HG02970 (cell line): ENCODE data around the gene FCF1.

Source experiments
- ATAC-seq: cut with Tn5 transposase; IDR thresholded peaks from one replicate; pipeline ENCODE4 v1.9.1; 2021; ENCODE audit warnings: mild to moderate bottlenecking, moderate library complexity, moderate number of reproducible peaks; ENCODE audit not compliant: unreplicated experiment, low FRiP score

FCF1 gene, protein sequence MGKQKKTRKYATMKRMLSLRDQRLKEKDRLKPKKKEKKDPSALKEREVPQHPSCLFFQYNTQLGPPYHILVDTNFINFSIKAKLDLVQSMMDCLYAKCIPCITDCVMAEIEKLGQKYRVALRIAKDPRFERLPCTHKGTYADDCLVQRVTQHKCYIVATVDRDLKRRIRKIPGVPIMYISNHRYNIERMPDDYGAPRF

DNA sequence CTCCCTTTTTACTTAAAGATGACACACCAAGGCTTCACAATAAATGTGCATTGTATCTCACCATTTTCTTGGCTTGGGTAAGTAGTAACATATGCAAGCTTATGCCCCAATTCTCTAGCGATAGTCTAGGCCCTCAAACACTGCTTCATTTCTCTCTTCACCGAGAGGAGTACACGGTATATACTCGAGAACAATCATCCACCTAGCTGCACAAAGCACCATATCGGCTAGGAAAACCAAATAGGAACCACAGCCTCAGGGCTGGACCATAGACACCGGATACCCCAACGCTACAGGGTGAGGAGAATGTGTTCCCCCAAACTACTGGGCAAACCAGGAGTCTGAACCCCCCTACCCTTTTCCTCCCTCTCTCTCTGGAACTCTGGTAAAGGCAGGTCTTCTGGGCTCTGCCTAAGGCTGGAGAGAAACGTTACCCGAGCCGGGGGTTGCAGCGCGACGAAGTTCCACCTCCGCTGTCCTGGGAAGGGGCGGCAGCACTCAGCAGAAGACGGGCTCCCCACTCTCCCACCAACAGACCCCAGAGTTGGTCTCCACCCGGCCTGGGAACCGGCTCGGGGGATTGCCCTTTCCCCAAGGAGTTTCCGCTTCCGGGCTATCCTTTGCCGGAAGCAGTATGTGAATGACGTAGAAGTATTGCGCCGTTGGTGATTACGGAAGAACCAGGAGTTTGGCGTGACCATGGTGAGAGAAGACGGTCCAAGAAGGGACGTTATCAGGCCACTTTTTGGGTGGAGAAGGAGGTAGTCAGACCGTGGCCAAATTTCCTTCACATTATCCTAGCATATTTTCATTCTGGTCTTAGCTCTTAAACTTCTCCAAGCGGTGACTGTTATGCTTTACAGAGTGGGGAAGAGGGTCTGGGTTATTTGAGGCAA, at the start of gene FCF1, which contains the start of gene AREL1:
Gene FCF1 (plus strand): TSS at position 646 of the 896 bp plus-strand sequence. CDS start 54 bp downstream, at position 700.
Gene AREL1 (minus strand): TSS at position 582 of the 896 bp plus-strand sequence. CDS start 27,465 bp downstream, outside the sequence.
- peak; percentile 97 for ATAC-seq

DNA sequence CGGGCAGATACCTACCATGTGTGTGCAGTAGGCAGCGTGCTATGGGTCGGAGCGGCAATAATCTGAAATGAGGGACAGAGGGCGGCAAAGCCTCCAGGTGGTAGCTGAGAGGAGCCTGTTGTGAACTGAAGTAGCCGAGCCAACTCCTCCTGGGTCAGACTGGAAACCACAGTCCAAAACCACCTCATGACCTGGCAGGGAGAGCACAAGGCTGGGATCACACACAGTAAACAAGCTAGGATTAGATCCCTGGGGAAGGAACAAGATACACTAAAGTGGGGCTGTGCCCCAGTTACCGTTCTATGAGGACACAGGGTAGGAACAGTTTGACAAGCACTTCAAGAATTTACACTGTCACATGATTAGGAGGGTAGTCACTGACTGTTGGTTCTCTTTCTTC, 49.1 kb upstream of the FCF1 start:
- ATAC-seq = no peak

DNA sequence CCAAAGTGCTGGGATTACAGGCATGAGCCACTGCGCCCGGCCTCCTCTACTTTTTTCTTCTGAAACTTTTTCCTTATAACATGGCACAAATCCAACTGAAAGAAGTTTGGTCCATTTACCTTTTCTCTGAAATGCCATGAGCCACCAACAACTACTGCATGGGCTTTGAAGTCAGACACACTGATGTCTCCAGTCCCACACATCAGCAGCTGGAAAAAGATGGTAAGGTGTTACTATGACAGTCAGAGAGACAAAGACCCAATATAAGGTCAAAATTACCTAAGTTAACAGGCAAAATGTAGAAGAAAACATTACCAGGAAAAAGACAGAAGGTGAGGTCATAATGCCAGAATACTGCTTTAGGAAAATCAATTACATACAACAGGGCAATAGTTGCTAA, 48.2 kb upstream of the FCF1 start:
- ATAC-seq = no peak

DNA sequence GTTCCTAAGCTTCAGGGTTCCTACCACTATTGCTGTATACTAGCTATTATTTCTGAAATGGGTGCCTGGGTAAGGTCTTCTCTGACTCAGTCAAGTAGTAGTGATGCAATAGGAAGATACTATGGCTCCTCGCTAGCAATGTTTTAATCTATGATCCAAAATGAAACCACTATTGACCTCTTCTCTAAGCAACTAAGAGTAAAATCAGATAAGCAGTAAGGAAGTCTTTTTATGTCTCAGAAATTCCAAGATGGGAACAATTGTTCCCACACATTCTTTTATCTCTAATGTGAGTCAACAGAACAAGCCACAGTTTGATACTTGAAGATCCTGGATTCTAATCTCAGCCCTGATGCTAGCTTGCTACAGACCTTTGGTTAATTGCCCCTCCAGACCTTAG, 45.2 kb upstream of the FCF1 start:
- ATAC-seq = no peak

DNA sequence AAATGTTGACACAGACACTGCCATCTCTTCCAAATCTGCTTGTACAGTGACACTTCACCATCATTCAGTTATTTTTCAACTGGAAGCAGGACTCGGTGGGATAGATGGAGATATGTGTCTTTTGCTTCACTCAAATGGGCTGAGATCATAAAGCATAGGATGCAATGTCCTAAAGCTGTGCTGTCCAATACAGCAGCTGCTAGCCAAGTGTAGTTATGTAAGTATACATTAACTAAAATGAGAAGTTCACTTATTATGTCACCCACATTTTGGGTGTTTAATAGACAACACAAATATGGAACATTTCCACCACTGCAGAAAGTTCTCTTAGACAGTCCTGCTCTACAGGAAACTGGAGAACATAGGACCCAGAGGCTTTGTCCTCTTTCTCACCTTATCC, 43.7 kb upstream of the FCF1 start:
- no peak for ATAC-seq

DNA sequence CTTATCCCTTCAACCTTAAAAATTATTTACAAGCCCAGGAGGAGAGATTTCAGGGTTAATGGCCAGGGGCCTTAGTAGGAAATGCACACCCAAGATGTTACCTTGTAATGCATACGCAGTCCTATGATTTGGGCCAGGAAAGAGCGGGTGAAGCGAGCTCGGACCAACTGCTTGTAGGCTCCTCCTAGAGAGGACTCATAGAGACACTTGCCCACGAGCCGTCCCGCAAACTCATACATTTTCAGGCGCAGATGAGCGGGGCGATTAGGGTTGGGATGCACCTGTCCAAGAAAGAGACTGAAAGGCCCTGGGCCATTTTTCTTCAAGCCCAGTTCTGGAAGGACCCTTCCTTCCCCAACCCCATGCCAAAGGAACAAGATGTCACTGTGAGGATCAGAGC, 43.1 kb upstream of the FCF1 start:
- no peak for ATAC-seq

DNA sequence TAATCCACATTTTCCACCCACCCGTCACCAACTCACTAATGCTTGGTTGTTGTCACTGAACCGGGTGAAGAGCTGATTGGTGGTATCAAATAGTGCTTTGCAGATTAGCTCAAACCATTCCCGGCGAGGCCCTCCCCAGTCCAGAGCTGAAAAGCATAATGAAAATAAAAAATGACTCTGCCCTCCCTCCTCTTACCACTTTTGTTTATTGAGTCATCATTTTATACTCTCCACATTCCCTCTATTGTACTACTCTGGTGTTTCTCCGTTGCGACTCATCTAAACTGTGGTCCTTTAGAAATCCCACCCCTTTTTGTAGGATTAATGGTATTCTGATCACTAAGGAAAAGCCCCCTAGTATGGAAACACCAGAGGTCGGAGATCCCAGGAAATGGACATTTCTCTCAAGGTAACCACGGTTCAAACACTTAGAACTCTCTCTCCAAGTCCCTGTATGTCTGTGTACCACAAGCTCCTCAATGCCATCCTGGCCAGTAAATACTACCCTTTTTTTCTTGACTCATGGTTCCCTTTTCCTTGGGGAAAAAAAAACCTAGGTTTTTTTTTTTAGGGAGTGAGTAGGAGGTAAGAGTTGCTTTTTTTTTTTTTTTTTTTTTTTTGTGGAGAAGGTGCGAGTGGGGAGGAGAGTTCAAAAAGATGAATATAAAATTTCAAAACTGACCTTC, 42.1 kb upstream of the FCF1 start:
- no peak for ATAC-seq

DNA sequence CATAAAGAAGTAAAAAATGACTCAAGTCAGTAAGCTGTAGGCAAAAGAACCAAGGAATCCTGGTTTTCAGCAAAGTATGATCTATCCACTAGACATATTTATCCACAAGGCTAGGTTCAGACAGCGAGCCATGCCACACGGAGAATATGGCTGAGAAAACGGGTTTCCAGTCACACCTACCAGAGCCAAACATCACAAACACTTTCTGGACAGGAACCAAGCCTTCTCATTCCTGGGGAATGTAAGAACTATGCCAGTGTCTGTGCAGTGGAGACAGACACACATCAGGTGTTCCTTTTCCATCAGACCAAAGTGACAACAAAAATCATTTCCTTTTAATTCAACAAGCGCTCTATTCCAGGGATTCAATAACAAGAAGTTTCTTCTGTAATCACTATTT, 41.2 kb upstream of the FCF1 start:
- no peak for ATAC-seq

DNA sequence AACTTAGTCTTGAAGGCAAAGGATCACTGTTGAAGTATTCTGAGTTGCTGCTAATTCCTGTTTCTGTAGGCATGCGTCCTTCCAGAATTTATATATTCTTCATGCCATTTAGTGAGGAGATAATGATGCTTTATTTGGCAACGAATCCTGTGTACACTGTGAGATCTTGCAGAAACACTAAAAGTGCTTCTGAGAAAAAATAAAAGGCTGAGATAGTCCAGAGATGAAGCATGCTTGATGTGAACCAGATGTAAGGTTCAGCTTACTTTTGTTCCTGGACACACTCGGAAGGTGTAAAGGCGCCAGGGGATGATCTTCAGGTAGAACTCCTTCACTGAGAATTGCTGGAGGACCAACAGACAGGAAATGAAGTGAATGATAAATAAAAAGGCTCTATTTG, 39.2 kb upstream of the FCF1 start:
- ATAC-seq = no peak

DNA sequence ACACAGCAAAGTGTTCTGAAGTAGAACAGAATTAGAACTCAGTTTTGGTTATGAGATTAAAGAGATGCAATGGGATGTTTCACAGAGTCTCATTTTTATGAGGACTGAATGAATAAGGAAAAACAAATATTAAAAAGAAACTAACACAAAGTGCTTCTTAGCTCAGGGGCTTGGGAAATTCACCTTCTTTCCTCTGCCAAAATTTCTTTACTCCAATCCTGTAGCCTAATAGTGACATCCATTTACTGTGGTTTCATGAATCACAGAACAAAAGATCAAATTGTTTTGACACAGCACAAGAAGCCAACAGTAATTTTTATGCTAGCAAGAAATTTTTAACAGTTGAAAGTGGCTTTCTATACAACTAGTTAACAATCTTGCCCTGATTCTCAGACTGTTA, 37.7 kb upstream of the FCF1 start:
- no peak for ATAC-seq

DNA sequence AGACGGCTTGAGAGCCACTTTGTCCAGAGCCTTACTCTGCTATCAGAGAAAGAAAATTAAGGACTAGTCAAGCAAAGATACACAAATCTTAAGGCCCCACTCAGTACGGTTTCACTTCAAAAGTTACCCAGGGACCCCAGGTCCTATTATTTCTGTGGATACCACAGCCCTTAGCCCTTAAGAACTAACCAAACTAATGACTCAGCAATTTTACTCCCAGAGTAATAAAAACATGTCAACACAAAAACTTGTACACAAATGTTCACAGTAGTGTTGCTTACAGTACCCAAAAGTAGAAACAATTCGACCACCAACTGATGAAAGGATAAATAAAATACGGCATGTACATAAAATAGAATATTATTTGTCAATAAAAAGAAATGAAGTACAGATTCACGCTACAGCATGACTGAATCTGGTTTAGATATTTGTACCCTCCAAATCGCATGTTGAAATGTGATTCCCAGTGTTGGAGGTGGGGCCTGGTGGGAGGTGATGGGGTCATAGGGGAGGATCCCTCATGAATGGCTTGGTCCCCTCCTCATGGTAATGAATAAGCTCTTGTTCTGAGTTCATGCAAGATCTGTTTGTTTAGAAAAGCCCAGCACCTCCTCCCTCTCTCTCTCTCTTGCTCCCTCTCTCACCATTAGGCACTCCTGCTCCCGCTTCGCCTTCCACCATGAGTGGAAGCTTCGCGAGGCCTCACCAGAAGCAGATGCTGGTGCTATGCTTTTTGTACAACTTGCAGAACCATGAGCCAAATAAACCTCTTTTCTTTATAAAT, 30.6 kb upstream of the FCF1 start:
- ATAC-seq = no peak

DNA sequence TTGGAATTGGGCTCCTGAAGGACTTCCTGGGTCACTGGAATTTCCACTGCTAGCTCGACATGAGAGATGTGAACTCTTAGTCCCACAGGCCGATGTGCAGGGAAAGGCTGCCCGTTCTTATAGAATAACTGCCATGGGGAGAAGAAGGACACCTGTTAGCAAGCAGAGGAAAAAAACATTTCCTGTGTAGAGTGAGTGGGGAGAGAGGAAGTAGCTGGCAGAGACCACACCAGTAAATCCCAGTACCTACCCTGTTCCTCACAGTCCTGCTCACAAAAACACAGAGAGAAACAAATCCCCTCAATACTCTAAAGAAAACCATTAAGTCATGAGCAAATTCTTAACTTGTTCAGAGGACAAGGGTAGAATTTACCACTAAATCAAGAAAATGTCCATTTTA, 29.5 kb upstream of the FCF1 start:
- ATAC-seq = no peak

DNA sequence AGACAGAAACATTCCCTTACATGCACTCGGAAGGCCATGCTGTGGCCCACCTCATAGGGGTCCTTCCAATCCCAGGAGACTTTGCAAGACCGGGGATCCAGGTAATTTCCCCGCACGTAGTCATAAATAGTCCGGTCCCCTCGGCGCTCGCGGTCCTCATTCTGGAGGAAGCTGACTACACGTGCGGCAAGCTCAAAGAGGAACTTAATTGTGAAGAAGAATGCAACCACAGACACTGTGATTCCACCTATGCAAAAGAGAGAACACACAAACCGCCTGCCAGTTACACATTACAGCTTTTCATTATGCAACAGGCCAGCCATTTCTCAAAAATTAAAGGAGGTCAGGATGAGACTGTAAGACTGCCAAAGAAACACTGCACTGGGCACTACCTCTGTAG, 28.5 kb upstream of the FCF1 start:
- no peak for ATAC-seq

DNA sequence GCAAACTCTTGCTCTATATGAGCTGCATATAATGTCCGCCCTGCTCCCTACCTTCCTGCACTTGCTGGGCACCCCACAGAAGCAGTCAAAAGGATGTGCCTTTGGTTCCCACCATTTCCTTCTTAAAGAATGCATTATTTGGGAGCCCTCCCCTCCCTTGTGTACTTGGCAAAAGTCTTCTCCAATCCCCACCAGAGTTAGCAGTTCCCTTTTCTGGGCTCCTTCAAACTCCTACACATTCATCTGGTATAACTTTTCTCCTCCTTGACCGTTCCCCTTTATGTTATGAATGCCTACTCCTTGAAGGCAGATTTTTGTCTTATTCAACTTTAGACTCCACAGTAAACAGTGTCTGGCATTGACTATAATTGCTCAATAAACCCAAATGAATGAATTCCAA, 27.9 kb upstream of the FCF1 start:
- no peak for ATAC-seq

DNA sequence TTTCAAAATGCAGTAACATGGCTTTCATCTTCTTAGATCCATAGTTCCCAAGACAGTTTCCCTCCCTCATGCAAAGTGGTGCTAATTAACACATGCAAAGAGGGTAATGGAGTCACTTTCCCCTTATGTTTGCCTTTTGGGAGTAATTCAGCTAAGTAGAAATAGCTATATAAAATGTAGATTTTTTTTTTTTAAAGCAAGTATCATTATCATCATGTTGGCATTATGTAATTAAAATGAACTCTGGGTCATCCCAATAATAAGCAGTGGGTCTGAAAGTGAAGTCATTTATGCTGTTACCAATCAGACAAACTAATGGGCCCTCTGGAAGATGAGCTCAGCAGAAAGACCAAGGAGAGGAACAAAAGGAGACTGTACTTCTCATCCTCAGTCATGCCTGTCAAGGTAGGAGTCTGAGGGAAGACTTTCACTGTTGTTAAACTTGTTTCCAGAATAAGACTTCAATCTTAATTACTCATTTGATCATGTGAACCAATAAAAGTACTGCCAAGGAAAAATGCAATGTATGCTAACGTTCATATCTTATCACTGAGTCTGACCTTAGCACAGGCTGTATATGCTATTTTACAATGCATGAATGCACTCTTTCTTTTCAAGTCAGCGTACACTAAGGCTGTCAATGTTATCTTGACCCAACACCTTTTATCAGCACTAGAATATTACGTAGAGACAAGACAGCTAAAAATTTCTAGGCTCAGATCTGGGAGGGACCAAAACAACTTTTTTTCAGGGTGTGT, 26.8 kb upstream of the FCF1 start:
- no peak for ATAC-seq

DNA sequence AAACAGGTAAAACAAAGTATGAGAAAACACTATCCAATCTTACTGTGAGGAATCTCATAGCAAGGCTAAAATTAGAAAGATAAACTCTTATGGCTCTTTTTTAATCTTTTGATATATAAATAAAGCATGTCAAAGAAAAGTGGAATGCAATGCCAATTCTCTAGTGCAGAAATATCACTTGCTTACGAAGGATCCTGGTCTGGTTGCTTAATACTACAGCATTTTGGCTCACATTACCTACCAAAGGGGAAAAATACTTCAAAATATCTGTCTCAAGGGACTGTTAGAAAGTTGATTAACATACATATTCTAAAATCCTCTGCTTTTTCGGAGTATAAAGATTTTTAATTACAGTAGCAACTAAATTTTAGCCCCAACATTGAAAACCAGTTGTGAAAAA, 21.5 kb upstream of the FCF1 start:
- no peak for ATAC-seq

DNA sequence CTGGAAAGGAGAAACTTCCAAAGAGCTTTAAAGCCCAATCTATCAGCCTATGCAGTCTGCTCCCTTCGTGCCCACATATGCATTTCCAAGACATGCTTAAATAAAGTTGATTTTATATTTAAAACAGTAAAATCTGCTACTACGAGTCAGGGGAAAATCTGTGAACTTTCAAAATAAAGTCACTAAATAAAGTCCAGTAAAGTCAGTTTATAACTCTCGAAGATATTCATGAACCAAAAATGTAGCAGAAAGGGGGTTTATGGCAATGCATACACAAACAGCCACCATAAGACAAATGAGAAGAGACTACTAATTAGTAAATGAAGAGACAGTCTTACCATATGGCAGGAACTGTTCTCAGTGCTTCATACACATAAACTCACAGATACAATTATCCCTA, 19.8 kb upstream of the FCF1 start:
- ATAC-seq = no peak

DNA sequence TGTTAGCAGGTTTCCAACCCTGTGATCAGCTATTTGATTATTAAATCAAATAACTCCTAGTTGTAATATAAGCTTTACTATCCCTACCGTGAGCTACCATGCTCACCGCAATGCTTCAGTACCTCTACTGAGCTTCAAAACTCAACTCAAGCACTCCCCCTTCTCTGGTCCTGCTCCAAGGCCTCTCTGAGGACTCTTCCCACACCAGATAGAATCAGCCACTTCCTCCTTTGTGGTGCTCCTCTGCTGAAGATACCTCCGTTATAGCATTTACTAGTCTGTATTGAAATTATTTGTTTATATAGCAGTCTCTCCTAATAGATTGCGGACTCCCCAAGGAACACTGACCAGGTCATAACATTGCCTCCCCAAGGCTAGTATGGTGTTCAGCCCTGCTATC, 17.5 kb upstream of the FCF1 start:
- ATAC-seq = no peak

DNA sequence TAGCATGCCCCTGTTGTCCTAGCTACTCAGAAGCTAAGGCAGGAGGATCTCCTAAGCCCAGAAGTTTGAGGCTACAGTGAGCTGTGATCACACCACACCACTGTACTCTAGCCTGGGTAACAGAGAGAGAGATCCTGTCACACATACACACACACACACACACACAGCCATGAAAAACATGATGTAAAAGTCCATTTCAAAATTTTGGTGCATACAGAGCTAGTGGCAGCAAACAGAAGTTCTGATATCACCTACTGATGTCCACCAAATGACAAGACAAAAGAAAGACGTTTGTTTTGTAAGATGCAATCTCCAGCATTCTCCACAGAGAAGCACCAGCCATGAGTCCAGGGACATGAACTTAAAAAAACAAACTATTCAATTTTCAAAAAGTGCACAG, 15.9 kb upstream of the FCF1 start:
- no peak for ATAC-seq

DNA sequence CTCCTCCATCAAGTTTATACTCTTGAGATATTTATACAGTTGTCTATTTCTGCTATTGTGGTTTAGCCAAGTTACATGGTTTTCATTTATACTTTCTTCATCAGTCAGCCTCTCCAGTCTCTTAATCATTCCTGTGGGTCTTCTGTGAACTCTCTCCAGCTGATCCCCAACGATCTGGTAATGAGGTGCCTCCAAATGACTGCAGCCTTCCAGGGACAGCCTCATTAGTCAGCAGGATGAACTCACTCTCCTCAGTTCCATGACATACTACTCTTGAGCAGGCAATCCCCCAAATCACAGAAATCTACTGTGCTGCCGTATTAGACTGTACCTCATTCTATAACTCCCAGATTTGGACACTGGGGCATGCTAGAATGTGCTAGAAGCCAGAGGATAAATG, 15.4 kb upstream of the FCF1 start:
- no peak for ATAC-seq
